ENCODE results near the gene HOXB4.

The HOXB4 gene

GRCh38 chr17:48598736-48599135 is 20.6 kb upstream of the HOXB4 start:
- Histone ChIP-seq H3K27me3 (replicated peaks; ENCODE audit: control insufficient read depth, insufficient read depth, low read length) (peaks cover 4% of the 10 kb centered on the region; the same call in 1 of the 2 replicates), H3K4me3 (replicated peaks; ENCODE audit: low read depth, low read length) (no peak overlapping the region)

GRCh38 chr17:48597778-48598631 is 19.9 kb upstream of the HOXB4 start:
- TF ChIP-seq, protein P1, sequence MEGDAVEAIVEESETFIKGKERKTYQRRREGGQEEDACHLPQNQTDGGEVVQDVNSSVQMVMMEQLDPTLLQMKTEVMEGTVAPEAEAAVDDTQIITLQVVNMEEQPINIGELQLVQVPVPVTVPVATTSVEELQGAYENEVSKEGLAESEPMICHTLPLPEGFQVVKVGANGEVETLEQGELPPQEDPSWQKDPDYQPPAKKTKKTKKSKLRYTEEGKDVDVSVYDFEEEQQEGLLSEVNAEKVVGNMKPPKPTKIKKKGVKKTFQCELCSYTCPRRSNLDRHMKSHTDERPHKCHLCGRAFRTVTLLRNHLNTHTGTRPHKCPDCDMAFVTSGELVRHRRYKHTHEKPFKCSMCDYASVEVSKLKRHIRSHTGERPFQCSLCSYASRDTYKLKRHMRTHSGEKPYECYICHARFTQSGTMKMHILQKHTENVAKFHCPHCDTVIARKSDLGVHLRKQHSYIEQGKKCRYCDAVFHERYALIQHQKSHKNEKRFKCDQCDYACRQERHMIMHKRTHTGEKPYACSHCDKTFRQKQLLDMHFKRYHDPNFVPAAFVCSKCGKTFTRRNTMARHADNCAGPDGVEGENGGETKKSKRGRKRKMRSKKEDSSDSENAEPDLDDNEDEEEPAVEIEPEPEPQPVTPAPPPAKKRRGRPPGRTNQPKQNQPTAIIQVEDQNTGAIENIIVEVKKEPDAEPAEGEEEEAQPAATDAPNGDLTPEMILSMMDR (IDR thresholded peaks at IDR 0.05; ENCODE audit: insufficient read depth, low read length, poor library complexity, severe bottlenecking) = no peak
- Histone ChIP-seq H3K36me3 (ENCODE audit: control insufficient read depth, insufficient read depth, low read length) (no peaks in the 10 kb centered on the region; the same call in 1 of the 2 replicates), H3K27me3 (replicated peaks; ENCODE audit: control insufficient read depth, insufficient read depth, low read length) (peaks cover 4% of the 10 kb centered on the region; the same call in 1 of the 2 replicates), H3K4me3 (replicated peaks; ENCODE audit: low read depth, low read length) (peak overlapping the region; percentile 57)
- DNase-seq (ENCODE audit: extremely low read depth, insufficient read length) = peak; percentile 72

More at GRCh38 chr17:48598736-48599135, 20.6 kb upstream of the HOXB4 start:
- DNase-seq (ENCODE audit: extremely low read depth, insufficient read length) = no peak
- TF ChIP-seq, protein P1 (IDR thresholded peaks at IDR 0.05; ENCODE audit: insufficient read depth, low read length, poor library complexity, severe bottlenecking) = no peak
- no peaks in the 10 kb centered on the region; the same call in 1 of the 2 replicates for H3K36me3 ChIP-seq (ENCODE audit: control insufficient read depth, insufficient read depth, low read length)

DNA sequence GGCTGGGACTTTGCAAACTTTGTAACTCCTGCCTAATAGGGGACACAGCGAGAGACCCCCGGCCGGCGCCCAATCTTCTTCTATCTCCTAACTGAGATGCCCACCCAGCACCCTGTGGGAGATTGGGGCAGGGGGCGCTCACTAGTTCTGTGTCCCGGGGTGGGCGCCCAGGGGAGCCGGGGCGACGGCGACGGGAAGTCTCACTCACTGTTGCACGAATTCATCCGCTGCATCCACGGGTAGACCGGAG is 19.3 kb upstream of the HOXB4 start:
- TF ChIP-seq, protein P1 (IDR thresholded peaks at IDR 0.05; ENCODE audit: insufficient read depth, low read length, poor library complexity, severe bottlenecking) = no peak
- H3K27me3 ChIP-seq (replicated peaks; ENCODE audit: control insufficient read depth, insufficient read depth, low read length) = peaks cover 4% of the 10 kb centered on the region; the same call in 1 of the 2 replicates
- DNase-seq (ENCODE audit: extremely low read depth, insufficient read length) = no peak
- H3K36me3 ChIP-seq (ENCODE audit: control insufficient read depth, insufficient read depth, low read length) = no peaks in the 10 kb centered on the region; the same call in 1 of the 2 replicates
- peak overlapping the region; percentile 57 for H3K4me3 ChIP-seq (replicated peaks; ENCODE audit: low read depth, low read length)

GRCh38 chr17:48596735-48597527 is 18.8 kb upstream of the HOXB4 start:
- TF ChIP-seq, protein P1 (IDR thresholded peaks at IDR 0.05; ENCODE audit: insufficient read depth, low read length, poor library complexity, severe bottlenecking) = no peak
- Histone ChIP-seq H3K27me3 (replicated peaks; ENCODE audit: control insufficient read depth, insufficient read depth, low read length) (peaks cover 4% of the 10 kb centered on the region; the same call in 1 of the 2 replicates), H3K36me3 (ENCODE audit: control insufficient read depth, insufficient read depth, low read length) (no peaks in the 10 kb centered on the region; the same call in 1 of the 2 replicates), H3K4me3 (replicated peaks; ENCODE audit: low read depth, low read length) (peak overlapping the region; percentile 57)
- no peak for DNase-seq (ENCODE audit: extremely low read depth, insufficient read length)

DNA sequence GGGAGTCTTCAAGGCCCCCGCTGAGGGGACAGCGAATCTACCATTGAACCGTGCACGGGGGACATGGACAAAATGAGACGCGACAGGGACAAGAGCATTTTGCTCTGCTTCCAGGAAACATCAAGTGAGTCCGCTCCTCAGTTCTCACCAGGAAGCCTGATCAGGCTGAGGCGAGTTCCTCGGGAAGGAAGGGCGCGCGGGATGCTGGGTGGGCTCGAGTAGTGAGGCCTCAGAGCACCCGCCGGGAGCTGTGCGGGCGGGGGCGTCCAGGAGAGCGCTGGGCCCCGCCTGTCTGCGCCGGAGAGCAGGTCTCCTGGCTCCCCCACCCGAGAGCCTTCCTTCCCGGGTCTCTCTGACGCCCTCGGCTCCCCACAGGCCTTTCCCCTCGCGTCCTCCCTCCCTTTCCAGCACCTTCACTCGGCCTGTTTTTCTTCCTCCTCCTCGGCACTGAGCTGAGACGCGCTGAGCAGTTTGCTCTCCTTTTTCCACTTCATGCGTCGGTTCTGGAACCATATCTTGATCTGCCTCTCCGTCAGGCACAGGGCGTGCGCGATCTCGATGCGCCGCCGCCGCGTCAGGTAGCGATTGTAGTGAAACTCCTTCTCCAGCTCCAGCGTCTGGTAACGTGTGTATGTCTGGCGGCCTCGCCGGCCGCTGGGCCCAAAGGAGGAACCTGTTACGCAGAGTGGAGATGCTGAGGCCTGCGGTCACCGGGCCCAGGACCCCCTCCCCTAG is 18.0 kb upstream of the HOXB4 start:
- Histone ChIP-seq H3K4me3 (replicated peaks; ENCODE audit: low read depth, low read length) (no peak overlapping the region), H3K36me3 (ENCODE audit: control insufficient read depth, insufficient read depth, low read length) (no peaks in the 10 kb centered on the region; the same call in 1 of the 2 replicates), H3K27me3 (replicated peaks; ENCODE audit: control insufficient read depth, insufficient read depth, low read length) (peaks cover 4% of the 10 kb centered on the region; the same call in 1 of the 2 replicates)
- DNase-seq (ENCODE audit: extremely low read depth, insufficient read length) = no peak
- TF ChIP-seq, protein P1 (IDR thresholded peaks at IDR 0.05; ENCODE audit: insufficient read depth, low read length, poor library complexity, severe bottlenecking) = no peak
